HG03025 (cell line): ENCODE results near the gene C5orf52.

Experiments
- ATAC-seq: cut with Tn5 transposase; IDR thresholded peaks from one replicate; pipeline ENCODE4 v1.9.1; 2021; ENCODE audit warnings: mild to moderate bottlenecking, moderate library complexity; ENCODE audit not compliant: unreplicated experiment, low FRiP score

Gene C5orf52

DNA sequence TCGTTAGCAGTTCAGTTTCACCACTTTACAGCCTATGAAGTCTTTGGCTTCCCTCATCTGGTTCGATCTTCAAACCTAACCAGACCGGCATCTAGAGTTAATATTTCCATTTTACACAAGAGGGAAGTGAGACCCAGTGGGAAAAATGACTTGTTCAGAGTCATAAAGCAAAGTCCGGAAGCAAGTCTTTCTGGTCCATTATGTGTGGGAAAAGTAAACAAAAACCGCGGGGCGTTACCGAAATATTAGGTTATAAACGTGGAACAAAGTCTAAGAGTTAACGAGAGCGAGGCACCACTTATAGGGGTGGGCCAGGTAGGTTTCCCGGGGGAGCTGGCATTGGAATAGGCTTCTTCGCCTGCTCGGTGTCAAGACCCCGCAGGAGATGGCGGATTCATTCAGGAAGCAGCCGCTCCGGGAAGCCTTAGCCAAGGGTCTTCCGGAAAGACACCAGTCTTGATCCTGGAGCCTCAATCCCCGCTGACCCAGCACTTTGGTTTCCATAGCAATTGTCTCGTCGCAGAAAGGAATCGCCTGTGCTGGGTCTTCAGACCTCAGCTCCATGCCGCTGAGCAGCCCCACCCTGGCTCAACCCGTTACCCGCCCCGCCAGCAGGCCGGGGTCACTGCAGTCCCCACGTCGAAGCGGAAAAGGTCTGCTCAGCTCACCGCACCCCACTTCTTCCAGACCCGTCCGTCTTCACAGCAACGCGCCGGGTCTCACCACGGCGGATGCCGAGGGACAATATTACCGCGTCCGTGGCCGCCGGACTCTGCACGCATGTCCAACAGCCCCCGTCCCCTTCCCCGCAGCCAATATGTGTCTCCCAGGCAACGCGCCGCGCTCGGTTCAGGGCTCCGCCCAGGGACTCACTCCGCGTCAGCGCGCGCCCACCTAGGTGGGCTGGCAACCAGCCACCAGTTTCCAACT lies at the start of gene C5orf52:
Gene C5orf52, plus strand, starts transcription at position 872 of the 930 bp plus-strand sequence. CDS start 82 bp downstream, outside the sequence.
- peak; percentile 54 for ATAC-seq

DNA sequence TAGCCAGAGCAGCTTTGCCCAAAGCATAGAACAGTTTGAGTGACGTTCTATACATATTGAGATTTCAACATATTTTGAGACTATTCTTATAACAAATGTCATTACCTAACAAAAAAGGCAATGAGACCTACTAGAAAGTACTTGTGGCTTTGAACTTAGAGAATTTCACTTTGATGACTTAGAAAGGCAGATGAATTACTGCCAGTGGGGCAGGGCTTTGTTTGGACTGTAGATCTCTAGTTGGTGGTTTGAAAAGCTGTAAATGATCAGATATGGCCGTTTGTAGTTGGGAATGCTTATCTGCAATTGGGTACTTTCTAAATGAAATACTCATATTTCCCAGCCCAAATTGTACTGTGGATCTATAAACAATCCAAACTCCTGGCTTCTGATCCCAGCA lies 47.2 kb upstream of the C5orf52 start:
- ATAC-seq = no peak

DNA sequence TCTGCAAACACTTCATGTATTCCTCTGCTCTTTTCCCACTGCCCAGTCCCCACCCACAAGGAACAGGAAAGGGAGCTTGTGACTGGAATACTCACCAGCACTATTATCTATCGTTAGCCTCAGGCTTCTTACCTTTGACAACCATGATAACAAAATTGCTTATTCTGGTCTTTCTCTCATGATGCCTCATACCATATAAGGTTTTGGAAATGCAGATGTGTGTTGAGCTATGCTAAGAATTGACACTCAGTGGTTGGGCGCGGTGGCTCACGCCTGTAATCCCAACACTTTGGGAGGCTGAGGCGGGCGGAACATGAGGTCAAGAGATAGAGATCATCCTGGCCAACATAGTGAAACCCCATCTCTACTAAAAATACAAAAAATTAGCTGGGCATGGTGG lies 44.5 kb upstream of the C5orf52 start:
- no peak for ATAC-seq

DNA sequence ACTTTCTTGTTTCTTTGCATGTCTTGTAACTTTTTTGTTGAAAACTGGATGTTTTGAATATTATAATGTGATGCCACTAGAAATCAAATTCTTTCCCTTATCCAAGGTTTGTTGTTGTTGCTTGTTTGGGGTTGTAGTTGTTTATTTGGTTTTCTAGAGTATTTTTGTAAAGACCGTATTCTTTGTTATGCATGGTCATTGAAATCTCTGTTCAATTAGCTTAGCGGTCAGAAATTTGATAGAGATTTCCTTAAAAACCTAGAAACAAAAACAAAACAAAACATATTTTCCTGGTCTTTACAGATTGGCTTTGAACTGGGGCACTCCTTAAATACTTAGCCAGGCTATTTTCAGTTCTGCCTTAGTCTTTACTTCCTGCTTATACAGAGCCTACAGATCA lies 41.0 kb upstream of the C5orf52 start:
- ATAC-seq = no peak

DNA sequence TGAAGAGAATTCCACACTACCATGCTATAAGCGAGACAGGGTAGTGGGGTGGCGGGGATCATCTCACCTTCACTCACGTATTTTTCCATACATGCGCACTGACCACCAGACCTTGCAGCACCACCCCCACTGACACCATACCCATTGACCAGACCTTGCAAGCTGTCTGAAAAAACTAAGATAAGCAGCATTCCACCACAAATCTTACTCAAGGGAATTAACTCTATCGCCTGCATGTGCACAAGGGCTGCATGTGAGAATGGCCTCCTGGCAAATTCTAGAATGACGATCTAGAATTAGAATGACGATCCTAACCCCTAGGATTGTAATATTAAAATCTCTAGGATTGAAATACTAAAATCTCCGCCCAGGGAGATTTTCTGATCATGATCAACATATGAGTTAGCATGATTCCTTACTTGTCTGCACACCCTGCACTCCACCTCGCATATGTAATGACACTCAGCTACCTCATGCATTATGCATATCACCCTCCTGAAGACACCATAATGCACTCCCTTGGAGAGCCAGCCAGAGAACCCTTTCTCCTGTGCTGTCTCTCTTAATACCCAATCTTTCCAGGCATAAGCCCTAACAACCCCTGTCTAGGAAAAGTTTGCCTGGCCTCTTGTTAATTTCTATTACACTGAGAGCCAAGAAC lies 30.8 kb upstream of the C5orf52 start:
- no peak for ATAC-seq

DNA sequence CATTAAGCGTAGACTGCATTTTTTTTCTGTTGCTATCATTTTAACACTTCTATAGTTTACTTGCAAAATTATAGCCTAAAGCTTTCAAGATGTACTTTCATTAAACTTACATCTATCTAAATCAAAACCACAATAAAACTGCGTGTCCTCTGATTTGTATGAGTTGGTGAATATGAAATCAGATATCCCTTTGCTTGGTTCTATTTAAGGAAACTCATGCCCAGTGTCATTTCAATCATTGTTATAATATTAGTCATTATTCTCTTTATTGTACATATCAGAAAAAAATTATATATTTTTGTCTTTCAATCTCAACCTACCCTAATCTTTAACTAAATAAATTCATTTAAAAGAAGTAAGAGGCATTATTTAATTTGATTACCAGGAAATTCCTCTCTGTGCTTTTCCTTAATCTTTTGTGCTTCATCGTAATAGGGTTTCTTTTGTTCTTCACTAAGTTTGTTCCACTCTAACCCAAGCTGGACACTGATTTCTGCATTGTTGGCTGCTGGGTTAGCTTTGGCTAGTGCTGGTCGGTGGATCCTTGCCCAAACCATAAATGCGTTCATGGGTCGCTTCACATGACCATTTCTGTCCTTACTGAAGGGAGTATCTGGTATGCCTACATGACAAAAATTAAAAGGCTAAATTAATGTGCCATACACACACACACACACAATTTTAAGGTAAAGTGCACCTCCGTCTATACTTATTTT lies 22.9 kb upstream of the C5orf52 start:
- ATAC-seq = no peak

DNA sequence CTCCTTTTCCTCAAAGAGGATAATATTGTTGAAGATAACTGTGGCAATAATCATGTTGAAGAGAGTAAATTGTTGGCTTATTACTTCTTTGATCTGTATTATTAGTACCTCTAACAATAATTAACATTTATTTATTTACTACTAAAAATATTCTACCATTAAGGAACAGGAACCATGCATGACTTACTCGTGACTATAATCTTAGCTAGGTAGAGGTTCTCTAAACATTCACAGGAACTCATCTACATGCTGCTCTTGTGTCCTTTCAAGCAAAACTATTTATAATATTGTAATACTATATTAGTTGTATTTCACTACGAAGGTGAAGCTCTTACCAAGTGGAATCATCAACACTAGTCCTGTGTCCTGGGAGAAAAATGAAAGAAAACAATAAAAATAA lies 22.2 kb upstream of the C5orf52 start:
- no peak for ATAC-seq

DNA sequence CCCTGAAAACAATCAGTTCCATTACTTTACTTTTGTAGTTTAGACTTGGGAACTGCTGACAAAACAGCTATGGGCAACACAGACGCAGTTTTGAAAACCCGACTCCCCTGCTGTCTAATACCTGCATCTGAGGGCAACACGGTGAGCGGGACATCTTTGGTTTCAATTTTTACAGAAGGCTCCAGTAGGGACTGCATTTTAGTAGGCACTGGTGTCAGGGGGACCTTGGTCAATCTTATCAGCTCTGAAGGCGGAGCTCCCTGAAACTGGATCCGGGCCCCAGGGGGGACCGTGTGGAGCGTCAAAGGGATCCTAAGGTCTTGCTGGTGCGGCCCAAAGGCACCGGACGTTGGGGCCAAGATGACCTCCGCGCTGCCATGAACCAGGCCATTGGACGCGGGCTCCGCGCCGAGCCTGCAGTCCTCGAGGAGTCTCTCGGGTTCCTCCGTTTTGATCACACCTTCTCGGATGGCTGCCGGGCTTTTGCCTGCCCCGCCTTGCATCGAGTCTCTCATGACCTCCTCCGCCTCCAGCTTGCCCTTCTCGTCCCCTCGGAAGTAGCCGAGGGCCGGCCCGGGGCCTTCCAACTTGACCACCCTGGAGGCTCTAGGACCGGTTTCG lies 20.2 kb upstream of the C5orf52 start:
- no peak for ATAC-seq

DNA sequence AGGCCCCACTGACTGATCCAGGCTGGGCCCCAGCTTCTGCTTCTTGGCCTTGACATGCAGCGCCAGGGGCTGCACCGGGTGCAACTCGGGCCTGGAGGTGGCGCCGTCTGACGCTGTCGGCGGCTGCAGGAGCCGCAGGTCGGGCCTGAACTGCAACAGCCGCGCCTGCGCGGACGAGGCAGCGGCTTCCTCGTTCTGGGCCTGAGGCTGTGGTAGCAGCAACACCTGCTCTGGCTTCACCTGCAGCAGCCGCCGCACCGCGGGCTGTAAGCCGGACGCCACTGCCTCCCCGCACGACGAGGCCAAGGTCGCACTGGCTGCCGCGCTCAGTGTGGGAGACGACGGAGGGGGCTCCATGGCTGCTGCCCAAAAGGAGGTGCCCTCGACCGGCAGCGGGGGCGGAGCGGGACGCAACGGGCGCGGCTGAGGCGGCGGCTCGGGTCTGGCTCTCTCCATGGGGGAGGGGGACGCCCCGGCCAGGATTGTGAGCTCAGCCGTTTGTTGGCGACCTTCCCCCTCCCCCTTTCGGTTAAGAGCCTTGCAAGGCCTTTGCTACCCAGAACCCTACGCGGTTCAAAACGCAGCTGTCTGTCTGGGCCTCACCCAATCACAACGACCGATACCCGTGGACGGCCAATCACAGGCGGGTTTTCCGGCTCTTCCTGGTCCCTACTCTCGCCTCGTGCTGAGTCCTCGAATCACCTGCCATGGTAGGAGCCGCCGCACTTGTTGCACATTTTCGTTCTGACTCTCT lies 19.5 kb upstream of the C5orf52 start:
- ATAC-seq = no peak

DNA sequence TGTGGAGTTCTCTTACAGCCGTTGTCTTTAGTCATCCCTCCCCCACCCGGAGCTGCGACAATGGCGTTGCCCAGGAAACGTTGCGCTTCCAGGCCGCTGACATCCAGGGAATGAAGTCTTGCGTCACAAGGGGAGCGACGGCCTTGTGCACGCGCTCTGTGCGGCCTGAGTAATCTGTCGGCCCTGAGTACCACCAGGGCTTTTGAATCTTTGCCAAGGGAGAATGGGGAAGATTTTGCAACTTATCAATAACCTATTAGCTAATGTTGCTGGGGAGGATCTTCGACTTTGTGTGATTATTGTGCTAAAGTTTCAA lies 19.0 kb upstream of the C5orf52 start, which contains the start of gene SOX30:
Gene SOX30, minus strand, starts transcription at position 62 of the 316 bp plus-strand sequence. CDS start 360 bp downstream, outside the sequence.
- no peak for ATAC-seq

DNA sequence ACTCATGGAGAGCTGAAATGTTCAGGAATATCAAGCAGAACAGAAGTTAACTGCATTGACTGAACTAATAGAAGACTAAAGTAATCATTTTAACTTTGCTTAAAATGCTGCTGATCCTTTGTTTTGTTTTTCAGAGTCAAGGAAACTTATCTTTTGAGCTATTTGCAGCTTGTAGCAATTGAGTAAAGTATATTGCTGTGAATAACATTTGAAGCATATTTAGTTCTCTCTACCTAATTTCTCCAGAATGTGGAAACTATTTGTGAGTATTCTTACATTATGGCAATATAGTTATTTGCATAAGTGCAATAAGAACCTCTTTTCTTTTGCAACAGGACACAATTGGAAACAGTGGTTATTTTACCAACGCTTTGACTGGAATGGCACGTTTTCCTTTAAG lies 13.8 kb upstream of the C5orf52 start:
- ATAC-seq = no peak

DNA sequence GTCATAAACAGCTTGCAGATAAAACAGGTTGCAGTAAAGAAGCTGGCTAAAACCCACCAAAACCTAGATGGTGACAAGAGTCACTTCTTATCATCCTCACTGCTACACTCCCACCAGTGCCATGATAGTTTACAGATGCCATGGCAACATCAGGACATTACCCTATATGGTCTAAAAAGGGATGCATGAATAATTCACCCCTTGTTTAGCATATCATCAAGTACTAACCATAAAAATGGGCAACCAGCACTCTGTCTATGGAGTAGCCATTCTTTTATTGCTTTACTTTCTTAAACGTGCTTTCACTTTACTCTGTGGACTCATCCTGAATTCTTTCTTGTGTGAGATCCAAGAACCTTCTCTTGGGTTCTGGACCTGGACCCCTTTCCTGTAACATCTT lies 12.4 kb upstream of the C5orf52 start:
- no peak for ATAC-seq

DNA sequence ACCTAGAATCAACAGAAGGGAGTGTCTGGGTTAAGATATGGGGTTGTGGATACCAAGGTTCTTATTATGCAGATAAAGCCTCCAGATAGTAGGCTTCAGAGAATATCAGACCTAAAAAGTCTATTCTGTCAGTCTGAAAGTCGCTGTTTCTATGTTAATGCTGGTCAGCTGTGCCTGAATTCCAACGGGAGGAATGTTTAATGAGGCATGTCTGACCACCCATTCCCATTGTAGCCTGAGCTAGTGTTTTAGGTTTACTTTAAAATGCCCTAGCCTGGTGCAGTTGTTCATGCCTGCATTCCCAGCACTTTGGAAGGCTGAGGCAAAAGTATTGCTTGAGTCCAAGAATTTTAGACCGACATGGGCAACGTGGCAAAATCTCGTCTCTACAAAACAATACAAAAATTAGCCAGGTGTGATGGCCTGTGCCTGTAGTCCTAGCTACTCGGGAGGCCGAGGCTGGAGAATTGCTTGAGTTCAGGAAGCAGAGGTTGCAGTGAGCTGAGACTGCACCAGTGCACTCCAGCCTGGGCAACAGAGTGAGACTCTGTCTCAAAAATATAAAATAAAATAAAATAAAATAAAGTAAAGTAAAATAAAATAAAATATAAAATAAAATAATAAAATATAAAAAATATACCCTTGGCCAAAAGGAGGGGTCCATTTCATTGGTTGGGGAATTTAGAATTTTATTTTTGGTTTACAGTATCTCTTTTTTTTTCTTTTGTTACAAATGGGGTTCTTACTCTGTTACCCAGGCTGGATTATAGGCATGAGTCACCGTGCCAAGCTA lies 11.3 kb upstream of the C5orf52 start:
- ATAC-seq = no peak

DNA sequence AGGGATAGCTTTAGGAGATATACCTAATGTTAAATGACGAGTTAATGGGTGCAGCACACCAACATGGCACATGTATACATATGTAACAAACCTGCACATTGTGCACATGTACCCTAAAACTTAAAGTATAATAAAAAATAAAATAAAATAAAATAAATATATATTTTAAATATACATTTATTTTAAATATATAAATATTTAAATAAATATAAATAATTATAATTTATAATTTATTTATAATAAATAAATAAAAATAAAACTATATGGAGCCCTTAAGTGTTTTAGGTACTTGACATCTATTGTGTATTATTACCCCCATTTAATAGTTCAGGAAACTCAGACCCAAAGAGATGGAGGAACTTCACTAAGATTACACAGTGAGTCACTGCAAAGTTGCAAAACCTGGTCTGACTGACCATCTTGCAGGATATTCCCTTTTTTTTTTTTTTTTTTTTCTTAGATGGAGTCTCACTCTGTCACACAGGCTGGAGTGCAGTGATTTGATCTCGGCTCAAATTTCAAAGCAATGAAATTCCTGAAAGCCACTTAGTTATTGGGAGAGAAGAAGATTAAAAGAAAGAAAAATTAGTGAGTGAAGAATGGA lies 5.8 kb upstream of the C5orf52 start:
- ATAC-seq = no peak

DNA sequence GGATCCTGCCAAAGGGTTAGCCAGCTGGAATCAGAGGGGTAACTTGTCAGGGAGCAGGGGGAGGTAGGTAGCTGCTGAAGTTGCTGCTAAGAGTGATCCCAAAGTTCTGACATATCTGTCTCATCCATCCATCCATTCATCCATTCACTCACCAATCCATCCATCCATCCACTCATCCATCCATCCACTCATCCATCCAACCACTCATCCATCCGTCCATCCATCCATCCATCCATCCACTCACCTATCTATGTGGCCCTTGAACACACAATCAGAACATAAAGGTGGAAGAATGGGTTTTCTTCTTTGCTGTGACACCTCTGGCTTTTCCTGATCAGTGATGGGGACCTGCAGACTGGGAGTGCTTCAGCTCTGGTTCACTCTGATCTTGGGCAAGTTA lies 3.0 kb upstream of the C5orf52 start:
- no peak for ATAC-seq

DNA sequence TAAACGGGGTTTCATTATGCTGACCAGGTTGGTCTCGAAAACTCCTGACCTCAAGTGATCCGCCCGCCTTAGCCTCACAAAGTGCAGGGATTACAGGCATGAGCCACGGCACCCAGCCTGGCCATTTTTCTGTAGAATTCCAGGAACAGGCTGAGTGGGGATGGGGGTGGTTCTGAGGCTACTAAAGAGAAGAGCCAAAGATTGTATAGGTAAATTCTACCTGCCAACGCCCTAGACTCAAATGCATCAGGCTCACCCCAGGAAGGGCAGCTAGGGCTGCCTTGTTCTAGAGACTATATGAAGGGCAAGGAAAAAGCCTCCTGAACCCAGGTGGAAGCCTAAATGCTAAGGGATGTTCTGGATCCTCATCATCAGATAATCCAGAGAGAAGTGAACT lies 1.6 kb upstream of the C5orf52 start:
- no peak for ATAC-seq

DNA sequence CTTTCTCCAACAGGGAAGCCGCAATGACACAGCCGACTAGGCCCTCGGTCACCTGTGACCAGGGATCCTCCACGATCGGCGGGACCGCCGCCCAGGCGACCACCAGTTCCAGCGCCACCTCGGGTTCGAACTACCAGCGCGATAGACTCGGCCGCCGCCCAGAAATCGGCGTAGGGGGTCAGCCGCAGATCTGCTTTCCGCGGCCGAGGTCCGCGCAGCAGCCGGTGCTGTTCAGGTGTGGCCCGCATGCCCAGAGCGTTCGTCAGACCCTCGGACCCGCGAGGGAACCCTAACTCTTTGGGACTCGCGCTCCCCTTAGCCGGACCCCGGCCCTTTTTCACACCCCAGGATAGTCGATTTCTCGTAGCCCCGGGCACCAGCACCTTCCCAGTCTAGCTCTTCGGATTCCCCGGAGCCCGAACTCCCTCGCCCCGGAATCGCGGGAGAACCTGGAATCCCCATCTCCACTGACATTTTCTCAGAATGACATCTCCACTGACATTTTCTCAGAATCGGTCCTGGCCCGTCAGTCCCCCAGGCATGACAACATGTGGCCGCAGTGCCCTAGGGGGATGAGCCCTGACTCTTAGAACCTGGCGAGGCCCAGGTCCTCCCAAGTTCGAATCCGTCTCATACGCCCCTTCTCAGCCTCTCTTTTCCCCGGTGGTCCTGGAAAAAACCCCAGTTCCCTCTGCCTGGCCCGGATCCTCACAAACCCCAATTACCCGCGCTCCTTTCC lies 428 bp downstream of the C5orf52 start:
- ATAC-seq = no peak

DNA sequence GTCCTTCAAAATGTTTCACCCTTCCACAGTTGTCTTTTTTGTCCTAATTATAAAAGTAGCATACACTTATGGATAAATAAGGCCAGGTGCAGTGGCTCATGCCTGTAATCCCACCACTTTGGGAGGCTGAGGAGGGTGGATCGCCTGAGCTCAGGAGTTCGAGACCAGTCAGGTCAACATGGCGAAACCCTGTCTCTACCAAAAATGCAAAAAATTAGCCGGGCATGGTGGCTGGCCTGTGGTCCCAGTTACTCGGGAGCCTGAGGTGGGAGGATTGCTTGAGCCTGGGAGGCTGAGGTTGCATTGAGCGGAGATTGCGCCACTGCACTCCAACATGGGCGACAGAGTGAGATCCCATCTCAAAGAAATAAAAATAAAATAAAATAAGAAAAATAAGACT lies 1.6 kb downstream of the C5orf52 start:
- no peak for ATAC-seq
